ENCODE results near the gene ARID3B.

The ARID3B gene

DNA sequence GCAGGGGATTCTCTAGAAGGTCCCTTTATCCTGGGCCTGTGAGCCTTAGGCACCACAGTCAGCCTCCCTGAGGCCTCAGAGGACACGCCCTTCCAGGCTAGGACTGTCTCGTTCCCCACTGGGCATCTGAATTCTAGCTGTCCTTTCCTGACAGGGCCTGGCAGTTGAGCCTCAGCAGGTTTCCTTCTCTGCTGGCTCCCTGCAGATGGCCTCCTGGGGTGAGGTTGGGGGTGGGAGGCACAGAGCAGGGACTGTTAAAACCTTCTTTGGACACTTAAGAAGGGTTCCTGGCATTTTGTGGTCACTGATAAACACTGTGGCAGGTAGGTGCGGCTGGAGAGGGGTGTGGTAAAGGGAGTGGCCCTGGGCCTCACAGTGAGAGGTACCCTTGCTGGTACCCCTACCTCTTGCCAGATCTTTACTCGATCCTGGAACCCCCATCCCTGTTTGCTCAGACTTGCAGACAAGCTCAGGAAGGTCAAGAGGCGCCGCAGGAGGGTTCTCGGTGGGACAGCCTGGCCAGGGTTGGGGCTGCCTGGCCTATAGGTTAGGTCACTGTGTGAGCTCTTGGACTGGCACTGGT lies 83.1 kb downstream of the ARID3B start:
- DNase-seq (ENCODE audit: extremely low spot score): no peak
- ChIA-PET POLR2A (no interaction called here), CTCF (interaction anchor here (1.5 to 36.2 kb wide), 4 partner anchors 9 to 250 kb away, joined by 3 to 690 read pairs (median 126); partner anchors contain the start of gene CSK)
- no peak for TF ChIP-seq CTCF (IDR thresholded peaks at IDR 0.05; ENCODE audit: control extremely low read depth, extremely low read depth, low read depth, missing control alignments)

DNA sequence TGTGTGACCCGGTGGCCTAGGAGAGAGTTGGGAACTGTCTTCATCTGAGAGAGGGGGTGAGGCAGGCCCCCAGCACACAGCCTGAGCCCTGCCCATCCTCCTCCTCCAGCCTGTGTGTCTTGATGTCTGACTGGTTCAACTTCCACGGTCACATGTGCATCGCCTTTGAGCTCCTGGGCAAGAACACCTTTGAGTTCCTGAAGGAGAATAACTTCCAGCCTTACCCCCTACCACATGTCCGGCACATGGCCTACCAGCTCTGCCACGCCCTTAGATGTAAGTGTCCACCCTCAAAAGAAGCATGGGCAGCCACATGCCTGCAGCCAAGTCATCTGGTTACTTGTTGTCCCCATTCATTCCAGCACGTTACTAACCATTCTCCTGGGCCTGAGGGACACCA lies 84.7 kb downstream of the ARID3B start:
- no peak for TF ChIP-seq CTCF (IDR thresholded peaks at IDR 0.05; ENCODE audit: control extremely low read depth, extremely low read depth, low read depth, missing control alignments)
- ChIA-PET CTCF (interaction anchor here (0.6 to 36.2 kb wide), 6 partner anchors 8 to 275 kb away, joined by 3 to 690 read pairs (median 4); partner anchors contain the start of gene CSK), POLR2A (interaction anchor here (0.6 kb wide), 1 partner anchor 745 kb away, joined by 3 read pairs; no protein-coding TSS in a partner anchor)
- DNase-seq (ENCODE audit: extremely low spot score): no peak

GRCh38 chr15:74626336-74626735 lies 85.3 kb downstream of the ARID3B start:
- POLR2A ChIA-PET: no interaction called here
- CTCF ChIA-PET: interaction anchor here (0.9 to 36.2 kb wide), 7 partner anchors 7 to 244 kb away, joined by 4 to 690 read pairs (median 5); partner anchors contain the start of gene CSK
- no peak for TF ChIP-seq CTCF (IDR thresholded peaks at IDR 0.05; ENCODE audit: control extremely low read depth, extremely low read depth, low read depth, missing control alignments)
- no peak for DNase-seq (ENCODE audit: extremely low spot score)

DNA sequence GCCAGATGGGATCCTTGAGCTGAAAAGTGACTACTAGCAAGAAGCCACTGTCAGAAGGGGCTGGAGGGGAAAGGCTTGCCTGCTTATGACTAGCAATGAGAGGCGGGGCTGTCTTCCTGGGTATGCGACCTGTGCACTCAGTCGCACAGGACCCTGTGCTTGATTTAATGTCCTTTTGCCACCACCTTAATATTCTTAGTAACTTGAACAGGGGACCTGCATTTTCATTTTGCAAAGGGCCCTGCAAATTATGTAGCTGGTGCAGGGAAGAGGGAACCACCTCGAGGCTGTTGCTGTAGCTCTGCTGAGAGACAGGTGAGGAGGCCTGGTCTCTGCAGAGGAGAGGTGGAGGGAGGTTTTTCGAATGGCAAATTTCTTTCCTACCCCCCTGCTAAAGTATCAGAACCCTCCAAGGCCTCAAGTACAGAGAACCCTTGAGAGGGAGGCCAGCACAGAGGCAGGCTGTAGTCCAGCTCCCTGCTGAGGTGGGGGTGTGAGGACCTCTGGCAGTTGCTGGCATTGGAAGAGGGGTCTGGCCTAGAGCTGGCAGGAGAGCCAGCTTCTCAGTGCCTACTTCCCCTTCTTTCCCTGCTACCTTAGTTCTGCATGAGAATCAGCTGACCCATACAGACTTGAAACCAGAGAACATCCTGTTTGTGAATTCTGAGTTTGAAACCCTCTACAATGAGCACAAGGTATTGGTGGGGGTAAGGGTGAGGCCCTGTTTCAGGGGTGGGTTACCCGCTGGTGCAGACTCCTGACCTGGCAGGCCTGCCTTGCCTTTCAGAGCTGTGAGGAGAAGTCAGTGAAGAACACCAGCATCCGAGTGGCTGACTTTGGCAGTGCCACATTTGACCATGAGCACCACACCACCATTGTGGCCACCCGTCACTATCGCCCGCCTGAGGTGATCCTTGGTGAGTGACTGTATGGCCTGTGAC lies 86.0 kb downstream of the ARID3B start:
- CTCF ChIA-PET: interaction anchor here (1.2 to 36.2 kb wide), 7 partner anchors 6 to 256 kb away, joined by 3 to 690 read pairs (median 5); partner anchors contain the start of gene CSK
- DNase-seq (ENCODE audit: extremely low spot score): no peak

GRCh38 chr15:74627766-74628165 lies 86.7 kb downstream of the ARID3B start:
- CTCF ChIA-PET: interaction anchor here (0.7 to 36.2 kb wide), 7 partner anchors 10 to 323 kb away, joined by 3 to 690 read pairs (median 4); partner anchors contain the start of gene CSK
- DNase-seq (ENCODE audit: extremely low spot score): no peak
- POLR2A ChIA-PET: interaction anchor here (1.1 kb wide), 1 partner anchor 11 kb away, joined by 3 read pairs; no protein-coding TSS in a partner anchor
- no peak for TF ChIP-seq CTCF (IDR thresholded peaks at IDR 0.05; ENCODE audit: control extremely low read depth, extremely low read depth, low read depth, missing control alignments)

More for the DNA sequence above, 86.0 kb downstream of the ARID3B start:
- POLR2A ChIA-PET: interaction anchor here (1.1 kb wide), 1 partner anchor 10 kb away, joined by 3 read pairs; no protein-coding TSS in a partner anchor
- TF ChIP-seq CTCF (IDR thresholded peaks at IDR 0.05; ENCODE audit: control extremely low read depth, extremely low read depth, low read depth, missing control alignments): no peak

GRCh38 chr15:74628199-74628598 lies 87.2 kb downstream of the ARID3B start:
- CTCF ChIA-PET: interaction anchor here (0.7 to 36.2 kb wide), 5 partner anchors 10 to 323 kb away, joined by 3 to 690 read pairs (median 4); partner anchors contain the start of gene CSK
- DNase-seq (ENCODE audit: extremely low spot score): no peak
- POLR2A ChIA-PET: interaction anchor here (1.1 kb wide), 1 partner anchor 12 kb away, joined by 3 read pairs; no protein-coding TSS in a partner anchor
- TF ChIP-seq CTCF (IDR thresholded peaks at IDR 0.05; ENCODE audit: control extremely low read depth, extremely low read depth, low read depth, missing control alignments): no peak
